Mesendoderm (in vitro differentiated cells): ENCODE results near the gene EEF1AKMT3.

Experiments
- DNase-seq: peaks from one replicate; pipeline ENCODE4 v3.0.0; 2013
- H2AK5ac ChIP-seq: 2 replicates; pipeline ENCODE4 v1.6.1; 2013; ENCODE audit warnings: low read length, inconsistent platforms
- H2BK120ac ChIP-seq: 2 replicates; pipeline ENCODE4 v1.6.1; 2013; ENCODE audit warnings: low read depth, mild to moderate bottlenecking, low read length, moderate library complexity, mixed read lengths
- H2BK15ac ChIP-seq: replicated peaks from 2 replicates; pipeline ENCODE4 v1.6.1; 2013; ENCODE audit warnings: low read depth, mild to moderate bottlenecking, moderate library complexity
- H2BK5ac ChIP-seq: 2 replicates; pipeline ENCODE4 v1.6.1; 2013; ENCODE audit warnings: low read length, inconsistent platforms
- H3K18ac ChIP-seq: 2 replicates; pipeline ENCODE4 v1.6.1; 2013; ENCODE audit warnings: mild to moderate bottlenecking, low read length, mixed read lengths
- H3K23ac ChIP-seq: one replicate; pipeline ENCODE4 v1.6.1; 2013; ENCODE audit warnings: low read length
- H3K27ac ChIP-seq: 2 replicates; pipeline ENCODE4 v1.5.1; 2013; ENCODE audit warnings: low read depth, mild to moderate bottlenecking, inconsistent platforms, low read length, moderate library complexity
- H3K27me3 ChIP-seq: 2 replicates; pipeline ENCODE4 v1.6.1; 2013; ENCODE audit warnings: low read length, control low read depth, mild to moderate bottlenecking, inconsistent platforms; ENCODE audit not compliant: insufficient read depth, poor library complexity
- H3K36me3 ChIP-seq: 2 replicates; pipeline ENCODE4 v1.6.1; 2013; ENCODE audit warnings: low read length, inconsistent platforms; ENCODE audit not compliant: control insufficient read depth, insufficient read depth
- H3K4ac ChIP-seq: one replicate; pipeline ENCODE4 v1.6.1; 2013; ENCODE audit warnings: low read depth, mild to moderate bottlenecking, low read length, moderate library complexity
- H3K4me1 ChIP-seq: 2 replicates; pipeline ENCODE4 v1.6.1; 2013; ENCODE audit warnings: low read depth, low read length, inconsistent platforms; ENCODE audit not compliant: control insufficient read depth
- H3K4me2 ChIP-seq: 2 replicates; pipeline ENCODE4 v1.6.1; 2013; ENCODE audit warnings: low read length
- H3K4me3 ChIP-seq: 2 replicates; pipeline ENCODE4 v1.5.1; 2013; ENCODE audit warnings: mild to moderate bottlenecking, low read length
- H3K56ac ChIP-seq: one replicate; pipeline ENCODE4 v1.6.1; 2013; ENCODE audit warnings: low read length
- H3K79me1 ChIP-seq: 2 replicates; pipeline ENCODE4 v1.6.1; 2013; ENCODE audit warnings: low read length, inconsistent platforms
- H3K79me2 ChIP-seq: 2 replicates; pipeline ENCODE4 v1.6.1; 2013; ENCODE audit warnings: mild to moderate bottlenecking, low read length; ENCODE audit not compliant: control insufficient read depth, insufficient read depth
- H3K9ac ChIP-seq: 2 replicates; pipeline ENCODE4 v1.6.1; 2013; ENCODE audit warnings: low read length, inconsistent platforms
- H4K5ac ChIP-seq: one replicate; pipeline ENCODE4 v1.6.1; 2013; ENCODE audit warnings: low read length
- H4K8ac ChIP-seq: one replicate; pipeline ENCODE4 v1.6.1; 2013; ENCODE audit warnings: low read depth, mild to moderate bottlenecking, control low read depth, low read length, moderate library complexity
- WGBS: extraction: QIAGEN DNeasy Blood & Tissue Kit; methylation state at CpG from one replicate; pipeline ENCODE4 v1.1.7; 2013; ENCODE audit warnings: low lambda C conversion rate, missing lambda C conversion rate; ENCODE audit not compliant: insufficient coverage; ENCODE audit errors: extremely low coverage; 5-methylcytosine and 5-hydroxymethylcytosine counted together

Gene EEF1AKMT3

GRCh38 chr12:57775563-57776246 lies 3.3 kb downstream of the EEF1AKMT3 start:
- Histone ChIP-seq H3K4ac (no peak overlapping the region), H3K79me1 (peaks cover 5% of the 10 kb centered on the region), H2AK5ac (no peak overlapping the region), H3K79me2 (peaks cover 3% of the 10 kb centered on the region), H3K9ac (no peak overlapping the region), H4K5ac (no peak overlapping the region), H3K18ac (no peak overlapping the region), H3K4me2 (no peak overlapping the region), H3K27ac (no peak overlapping the region), H3K4me3 (no peak overlapping the region), H2BK15ac (no peak overlapping the region), H3K27me3 (no peaks in the 10 kb centered on the region), H3K36me3 (no peaks in the 10 kb centered on the region), H3K23ac (no peak overlapping the region), H2BK120ac (no peak overlapping the region), H3K4me1 (no peaks in the 10 kb centered on the region), H2BK5ac (no peak overlapping the region), H3K56ac (no peak overlapping the region), H4K8ac (no peak overlapping the region)
- no CpG with 5 or more reads among the region's 4 CpGs for whole genome bisulfite sequencing
- DNase-seq, result peak; percentile 39

DNA sequence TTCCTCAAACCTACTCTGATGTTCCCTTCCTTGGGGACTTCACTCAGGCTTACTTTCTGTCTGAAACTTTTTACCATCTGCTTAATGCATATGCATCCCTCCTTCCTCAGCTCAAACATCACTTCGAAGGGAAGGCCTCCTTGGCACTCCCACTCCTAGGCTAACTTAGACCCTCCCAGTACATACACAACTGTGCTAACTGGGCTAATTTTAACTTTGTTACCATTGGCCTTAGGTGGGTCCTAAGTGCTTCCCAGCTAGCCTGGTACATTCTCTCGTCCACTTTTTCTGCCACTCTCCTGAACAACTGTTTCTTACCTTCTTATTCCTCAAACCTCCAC lies 3.8 kb downstream of the EEF1AKMT3 start:
- H3K4me2 ChIP-seq, result no peak overlapping the region
- H2BK5ac ChIP-seq, result no peak overlapping the region
- no peak overlapping the region for H2BK120ac ChIP-seq
- WGBS, result no CpG with 5 or more reads among the region's 2 CpGs
- no peaks in the 10 kb centered on the region for H3K4me1 ChIP-seq
- no peak overlapping the region for H3K23ac ChIP-seq
- no peaks in the 10 kb centered on the region for H3K36me3 ChIP-seq
- no peak overlapping the region for H3K56ac ChIP-seq
- H3K4me3 ChIP-seq, result no peak overlapping the region
- H2BK15ac ChIP-seq, result no peak overlapping the region
- no peak for DNase-seq
- H3K79me1 ChIP-seq, result peaks cover 3% of the 10 kb centered on the region
- H3K18ac ChIP-seq, result no peak overlapping the region
- no peaks in the 10 kb centered on the region for H3K27me3 ChIP-seq
- no peak overlapping the region for H3K4ac ChIP-seq
- no peak overlapping the region for H4K8ac ChIP-seq
- no peak overlapping the region for H3K27ac ChIP-seq
- H3K9ac ChIP-seq, result no peak overlapping the region
- H3K79me2 ChIP-seq, result peaks cover 2% of the 10 kb centered on the region
- no peak overlapping the region for H2AK5ac ChIP-seq
- H4K5ac ChIP-seq, result no peak overlapping the region

DNA sequence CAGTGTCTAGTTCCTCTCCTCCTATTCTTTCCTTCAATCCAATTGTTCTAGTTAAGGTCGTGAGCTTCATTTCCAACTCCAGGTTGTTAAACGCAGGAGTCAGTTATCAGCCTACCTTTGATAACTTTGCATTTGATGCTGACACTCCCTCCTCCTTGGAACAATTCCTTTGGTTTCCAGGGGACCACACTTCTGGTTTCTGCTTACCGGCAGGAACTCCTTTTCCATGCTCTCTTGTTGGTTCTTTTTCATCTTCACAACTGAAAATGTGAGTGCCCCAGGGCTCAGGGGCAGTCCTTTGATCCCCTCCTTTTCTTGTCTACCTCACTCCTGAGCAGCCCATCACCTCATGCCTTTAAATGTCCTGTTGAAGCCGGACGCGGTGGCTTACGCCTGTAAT lies 5.0 kb downstream of the EEF1AKMT3 start:
- Histone ChIP-seq H3K4me3 (no peak overlapping the region), H3K36me3 (no peaks in the 10 kb centered on the region), H2BK120ac (no peak overlapping the region), H3K9ac (no peak overlapping the region), H3K4ac (no peak overlapping the region), H3K27me3 (no peaks in the 10 kb centered on the region), H3K27ac (no peak overlapping the region), H3K79me1 (no peaks in the 10 kb centered on the region), H2BK5ac (no peak overlapping the region), H3K4me1 (no peaks in the 10 kb centered on the region), H2AK5ac (no peak overlapping the region), H2BK15ac (no peak overlapping the region), H3K4me2 (no peak overlapping the region), H3K79me2 (no peaks in the 10 kb centered on the region), H3K56ac (no peak overlapping the region), H4K8ac (no peak overlapping the region), H4K5ac (no peak overlapping the region), H3K18ac (no peak overlapping the region), H3K23ac (no peak overlapping the region)
- no peak for DNase-seq
- no CpG with 5 or more reads among the region's 7 CpGs for WGBS

DNA sequence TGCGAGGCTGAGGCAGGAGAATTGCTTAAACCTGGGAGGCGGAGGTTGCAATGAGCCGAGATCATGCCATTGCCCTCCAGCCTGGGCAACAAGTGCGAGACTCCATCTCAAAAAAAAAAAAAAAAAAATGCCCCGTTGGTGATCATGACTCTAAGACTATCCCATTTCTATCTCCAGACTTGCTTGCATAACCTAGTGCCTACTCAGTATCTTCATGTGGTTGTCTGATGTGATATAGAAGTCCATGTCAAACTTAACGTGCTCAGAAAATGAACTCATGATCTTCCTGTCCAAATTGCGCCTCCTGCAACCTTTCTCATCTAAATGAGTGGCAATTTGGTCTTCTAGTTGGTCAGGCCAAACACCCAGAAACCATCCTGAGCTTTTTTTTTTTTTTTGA lies 5.5 kb downstream of the EEF1AKMT3 start:
- Histone ChIP-seq H3K79me2 (peaks cover 3% of the 10 kb centered on the region), H3K79me1 (peaks cover 1% of the 10 kb centered on the region), H3K4me3 (no peak overlapping the region), H3K18ac (no peak overlapping the region), H2AK5ac (no peak overlapping the region), H3K4me1 (no peaks in the 10 kb centered on the region), H4K5ac (no peak overlapping the region), H3K27ac (no peak overlapping the region), H2BK15ac (no peak overlapping the region), H3K56ac (no peak overlapping the region), H3K36me3 (no peaks in the 10 kb centered on the region), H3K4ac (no peak overlapping the region), H3K4me2 (no peak overlapping the region), H3K9ac (no peak overlapping the region), H4K8ac (no peak overlapping the region), H3K27me3 (no peaks in the 10 kb centered on the region), H3K23ac (no peak overlapping the region), H2BK120ac (no peak overlapping the region), H2BK5ac (no peak overlapping the region)
- no peak for DNase-seq
- no CpG with 5 or more reads among the region's 7 CpGs for WGBS

GRCh38 chr12:57779736-57780135 lies 7.3 kb downstream of the EEF1AKMT3 start:
- H4K5ac ChIP-seq, result no peak overlapping the region
- peaks cover 5% of the 10 kb centered on the region for H3K79me1 ChIP-seq
- no peak for DNase-seq
- no peak overlapping the region for H4K8ac ChIP-seq
- no peak overlapping the region for H3K4ac ChIP-seq
- H2BK120ac ChIP-seq, result no peak overlapping the region
- no peaks in the 10 kb centered on the region for H3K27me3 ChIP-seq
- WGBS, result no CpG with 5 or more reads among the region's 1 CpG
- no peak overlapping the region for H3K23ac ChIP-seq
- H2BK5ac ChIP-seq, result no peak overlapping the region
- no peaks in the 10 kb centered on the region for H3K4me1 ChIP-seq
- no peak overlapping the region for H3K18ac ChIP-seq
- no peak overlapping the region for H3K4me2 ChIP-seq
- no peak overlapping the region for H3K4me3 ChIP-seq
- no peak overlapping the region for H3K27ac ChIP-seq
- H3K56ac ChIP-seq, result no peak overlapping the region
- H2BK15ac ChIP-seq, result no peak overlapping the region
- no peaks in the 10 kb centered on the region for H3K36me3 ChIP-seq
- no peak overlapping the region for H3K9ac ChIP-seq
- H3K79me2 ChIP-seq, result peaks cover 8% of the 10 kb centered on the region
- H2AK5ac ChIP-seq, result no peak overlapping the region

GRCh38 chr12:57780284-57780897 lies 8.0 kb downstream of the EEF1AKMT3 start:
- no peak overlapping the region for H2BK120ac ChIP-seq
- no peak overlapping the region for H3K9ac ChIP-seq
- H2BK15ac ChIP-seq, result no peak overlapping the region
- H3K27ac ChIP-seq, result no peak overlapping the region
- no peaks in the 10 kb centered on the region for H3K27me3 ChIP-seq
- no peak overlapping the region for H3K4me2 ChIP-seq
- H2AK5ac ChIP-seq, result no peak overlapping the region
- H3K79me1 ChIP-seq, result peaks cover 5% of the 10 kb centered on the region
- H4K8ac ChIP-seq, result no peak overlapping the region
- no peak overlapping the region for H4K5ac ChIP-seq
- H3K4ac ChIP-seq, result no peak overlapping the region
- H3K4me1 ChIP-seq, result no peaks in the 10 kb centered on the region
- no peak for DNase-seq
- H3K23ac ChIP-seq, result no peak overlapping the region
- H3K56ac ChIP-seq, result no peak overlapping the region
- no peak overlapping the region for H3K18ac ChIP-seq
- WGBS, result no CpG with 5 or more reads among the region's 4 CpGs
- H3K79me2 ChIP-seq, result peaks cover 8% of the 10 kb centered on the region
- H3K4me3 ChIP-seq, result no peak overlapping the region
- no peak overlapping the region for H2BK5ac ChIP-seq
- no peaks in the 10 kb centered on the region for H3K36me3 ChIP-seq
